Prostate gland (tissue), 2 donors: Measurements from ENCODE around the gene TMCO4. TPM values are rescaled to one million over a fixed set of nuclear protein-coding genes. Genes with fewer than 3 reads are reported as not detected.
"Not testable (repeated sequence)": the region's sequence is repeated elsewhere in the genome, so short reads cannot be mapped to it uniquely, and the experiment has no call there.

ENCODE experiments used
- DNase-seq: peaks from one replicate; pipeline ENCODE4 v3.0.0-alpha.2; 2019; ENCODE audit warnings: low spot score
- H3K27ac ChIP-seq, 2 donors: fragments of 200-600 bp; sonication (generic); 2 replicates each; pipeline ENCODE4 v1.5.1; 2017 to 2019
- H3K27me3 ChIP-seq: fragments of 200-600 bp; sonication (generic); replicated peaks from 2 replicates; pipeline ENCODE4 v1.5.1; 2019; ENCODE audit not compliant: insufficient read depth
- H3K36me3 ChIP-seq, 2 donors: fragments of 200-600 bp; sonication (generic); 1 replicate in 1 of 2; 2 replicates in 1 of 2; pipeline versions ENCODE4 v1.5.1 to v1.8.1; 2017 to 2019
- H3K4me1 ChIP-seq: fragments of 200-600 bp; sonication (generic); replicated peaks from 2 replicates; pipeline ENCODE4 v1.5.1; 2019
- H3K4me3 ChIP-seq, 2 donors: fragments of 200-600 bp; sonication (generic); 2 replicates each; pipeline ENCODE4 v1.5.1; 2017 to 2019
- H3K9me3 ChIP-seq: fragments of 200-600 bp; sonication (generic); 2 replicates; pipeline ENCODE4 v1.5.1; 2017
- CTCF ChIP-seq, 4 experiments: fragments of 200-600 bp in 2 of 4; fragments of 450-650 bp in 2 of 4; sonication (generic) in 2 of 4; IDR thresholded peaks; 1 replicate in 3 of 4; 2 replicates in 1 of 4; pipeline ENCODE4 v1.5.1; 2016 to 2019; ENCODE audit warnings: antibody characterized with exemption in 4 of 4, mild to moderate bottlenecking in 2 of 4, moderate library complexity in 2 of 4
- POLR2A ChIP-seq: fragments of 450-650 bp; IDR thresholded peaks from one replicate; pipeline ENCODE4 v1.6.1; 2016; ENCODE audit warnings: antibody characterized with exemption, mild to moderate bottlenecking
- POLR2AphosphoS5 ChIP-seq: sonication (generic); formaldehyde crosslinking; IDR thresholded peaks from one replicate; pipeline ENCODE4 v1.6.1; 2017; ENCODE audit warnings: antibody characterized with exemption
- WGBS: methylation state at CpG from one replicate; pipeline ENCODE4 v1.1.5; 2018; 5-methylcytosine and 5-hydroxymethylcytosine counted together
- intact Hi-C: fragments of 100-400 bp; cut with DNase I; formaldehyde crosslinking; loops from one replicate; pipeline ENCODE4 v1.14.2; 2022
- total RNA-seq, 2 donors: library from RNA; depleted of rRNA; stranded (reverse); fragments of >200 nt; gene quantifications; one replicate each; pipeline ENCODE4 v1.1.0, GENCODE V29; 2016

Gene TMCO4
- total RNA-seq, 2 donors from 2014 or later: 60.5 to 89.9 TPM

DNA sequence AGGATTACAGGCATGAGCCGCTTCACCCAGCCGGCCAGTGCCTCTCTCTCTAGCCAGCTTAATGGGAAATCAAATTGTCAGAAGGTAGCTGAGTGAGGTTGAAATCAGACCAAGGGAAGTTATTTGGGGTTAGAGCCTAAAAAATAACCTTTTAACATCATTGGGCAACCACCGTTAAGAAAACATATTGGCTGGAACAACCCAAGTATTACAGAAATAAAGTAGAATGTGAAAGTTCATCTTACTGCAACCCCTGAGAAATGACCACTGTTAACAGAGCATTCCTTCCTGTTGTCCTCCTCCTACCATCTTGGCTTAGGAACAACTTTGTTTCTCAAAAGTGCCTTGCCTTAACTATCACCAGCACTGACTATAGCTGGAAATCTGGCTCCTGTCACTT lies 18.6 kb upstream of the TMCO4 start:
- no peaks in the 10 kb centered on the region for H3K36me3 ChIP-seq
- no peak overlapping the region for H3K4me3 ChIP-seq
- no peak overlapping the region for H3K27ac ChIP-seq
- no peaks in the 10 kb centered on the region for H3K27me3 ChIP-seq
- H3K4me1 ChIP-seq: no peaks in the 10 kb centered on the region
- TF ChIP-seq CTCF (IDR thresholded peaks at IDR 0.05): no peak
- TF ChIP-seq POLR2AphosphoS5: no peak
- no peak for TF ChIP-seq POLR2A
- intact Hi-C loops: no loop called here
- DNase-seq: no peak
- WGBS: 87% methylated on average over 3 of the region's 3 CpGs
- no peaks in the 10 kb centered on the region for H3K9me3 ChIP-seq

DNA sequence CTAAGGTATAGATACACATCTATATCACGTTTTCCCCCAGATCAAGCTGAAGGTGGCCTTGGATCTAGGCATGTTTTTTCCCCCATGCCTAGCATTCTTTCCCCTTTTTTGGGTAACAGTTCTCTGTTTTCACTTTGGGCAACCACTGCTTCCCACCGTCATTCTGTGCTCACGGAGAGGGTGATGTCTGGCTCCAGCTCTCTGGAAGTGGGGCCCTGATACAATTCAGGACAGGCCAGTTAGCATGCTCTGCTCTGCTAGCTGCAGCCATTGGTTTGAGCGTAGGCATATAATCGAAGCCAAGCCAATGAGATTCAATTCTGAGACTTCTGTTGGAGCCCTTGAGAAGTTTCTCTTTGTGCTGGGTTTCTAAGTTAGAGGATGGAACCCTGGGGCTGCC lies 17.4 kb upstream of the TMCO4 start:
- no peak overlapping the region for H3K27ac ChIP-seq
- TF ChIP-seq POLR2A (no peak), POLR2AphosphoS5 (no peak), CTCF (IDR thresholded peaks at IDR 0.05) (no peak)
- H3K4me1 ChIP-seq: no peaks in the 10 kb centered on the region
- H3K36me3 ChIP-seq: no peaks in the 10 kb centered on the region
- intact Hi-C loops: no loop called here
- DNase-seq: no peak
- H3K27me3 ChIP-seq: no peaks in the 10 kb centered on the region
- H3K9me3 ChIP-seq: no peaks in the 10 kb centered on the region
- H3K4me3 ChIP-seq: no peak overlapping the region
- 81% methylated on average over 5 of the region's 5 CpGs for WGBS

DNA sequence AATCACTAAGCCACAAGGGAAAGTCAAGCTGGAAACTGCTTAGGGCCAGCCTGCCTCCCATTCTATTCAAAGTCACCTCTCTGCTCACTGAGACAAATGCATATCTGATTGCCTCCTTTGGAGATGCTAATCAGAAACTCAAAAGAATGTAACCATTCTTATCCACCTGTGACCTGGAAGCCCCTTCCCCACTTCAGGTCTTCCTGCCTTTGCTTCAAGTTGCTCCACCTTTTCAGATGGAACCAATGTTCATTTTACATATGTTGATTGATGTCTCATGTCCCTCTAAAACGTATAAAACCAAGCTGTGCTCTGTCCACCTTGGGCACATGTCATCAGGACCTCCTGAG lies 17.0 kb upstream of the TMCO4 start:
- 73% methylated on average over 1 of the region's 1 CpG for WGBS
- intact Hi-C loops, H3K27me3 ChIP-seq, H3K4me3 ChIP-seq, DNase-seq, H3K36me3 ChIP-seq, H3K4me1 ChIP-seq, H3K9me3 ChIP-seq, H3K27ac ChIP-seq: not testable (repeated sequence)

GRCh38 chr1:19815801-19816736 lies 16.4 kb upstream of the TMCO4 start:
- no peak for TF ChIP-seq POLR2AphosphoS5
- TF ChIP-seq CTCF (IDR thresholded peaks at IDR 0.05): no peak
- TF ChIP-seq POLR2A: no peak
- Histone ChIP-seq H3K27ac (peak overlapping the region in 1 of 2 donors; percentile 27), H3K4me1 (no peaks in the 10 kb centered on the region), H3K27me3 (no peaks in the 10 kb centered on the region), H3K9me3 (no peaks in the 10 kb centered on the region), H3K36me3 (no peaks in the 10 kb centered on the region), H3K4me3 (no peak overlapping the region)
- no peak for DNase-seq
- intact Hi-C loops: no loop called here
- WGBS: 59% methylated on average over 15 of the region's 15 CpGs

GRCh38 chr1:19814681-19815503 lies 15.2 kb upstream of the TMCO4 start, which contains the start of gene RNF186:
TSS of gene RNF186 (minus strand) at chr1:19815283. CDS start at chr1:19815101, 182 bp downstream.
- H3K4me3 ChIP-seq: no peak within 1 kb of the TSS
- 74% methylated on average over 21 of the region's 22 CpGs for WGBS
- TF ChIP-seq CTCF (IDR thresholded peaks at IDR 0.05) (no peak), POLR2AphosphoS5 (peak; percentile 80)
- no peaks in the 10 kb centered on the region for H3K4me1 ChIP-seq
- peak; percentile 86 for DNase-seq
- H3K9me3 ChIP-seq: no peaks in the 10 kb centered on the region
- no peaks in the 10 kb centered on the region for H3K36me3 ChIP-seq
- H3K27me3 ChIP-seq: no peaks in the 10 kb centered on the region
- H3K27ac ChIP-seq: peak within 1 kb of the TSS in 1 of 2 donors; percentile 27
- intact Hi-C loops: no loop called here
